ENCODE results near the gene NUBPL.
"Not testable (repeated sequence)": the region's sequence is repeated elsewhere in the genome, so short reads cannot be mapped to it uniquely, and the experiment has no call there.

Gene NUBPL

DNA sequence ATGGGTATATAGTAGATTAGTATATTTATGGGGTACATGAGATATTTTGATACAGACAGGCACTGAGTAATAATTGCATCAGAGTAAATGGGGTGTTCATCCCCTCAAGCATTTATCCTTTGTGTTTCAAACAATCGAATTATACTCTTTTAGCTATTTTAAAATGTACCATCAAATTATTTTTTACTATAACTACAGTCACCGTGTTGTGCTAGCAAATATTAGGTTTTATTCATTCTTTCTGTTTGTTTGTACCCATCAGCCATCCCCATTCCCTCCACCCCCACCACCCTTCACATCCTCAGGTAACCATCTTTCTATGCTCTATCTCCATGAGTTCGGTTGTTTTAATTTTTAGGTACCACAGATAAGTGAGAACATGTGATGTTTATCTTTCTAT lies 115.8 kb downstream of the NUBPL start:
- DNase-seq (ENCODE audit: low spot score), result no peak

DNA sequence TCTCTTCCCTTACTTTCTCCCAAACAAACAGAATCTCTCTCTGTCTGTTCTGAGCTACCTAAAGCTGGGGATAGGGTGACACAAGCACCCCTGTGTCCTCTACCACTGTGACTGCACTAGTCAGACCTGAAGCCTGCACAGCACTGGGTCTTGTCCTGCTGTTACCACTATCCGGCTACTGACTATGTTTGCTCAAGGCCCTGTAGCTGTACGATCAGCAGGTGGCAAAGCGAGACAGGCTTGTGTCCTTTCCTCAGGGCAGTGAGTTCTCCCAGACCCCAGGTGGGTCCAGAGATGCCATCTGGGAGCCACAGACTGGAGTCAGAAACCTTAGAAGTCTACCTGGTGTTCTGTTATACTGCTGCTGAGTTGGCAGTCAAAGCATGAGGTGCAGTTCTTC lies 116.4 kb downstream of the NUBPL start:
- no peak for DNase-seq (ENCODE audit: low spot score)

DNA sequence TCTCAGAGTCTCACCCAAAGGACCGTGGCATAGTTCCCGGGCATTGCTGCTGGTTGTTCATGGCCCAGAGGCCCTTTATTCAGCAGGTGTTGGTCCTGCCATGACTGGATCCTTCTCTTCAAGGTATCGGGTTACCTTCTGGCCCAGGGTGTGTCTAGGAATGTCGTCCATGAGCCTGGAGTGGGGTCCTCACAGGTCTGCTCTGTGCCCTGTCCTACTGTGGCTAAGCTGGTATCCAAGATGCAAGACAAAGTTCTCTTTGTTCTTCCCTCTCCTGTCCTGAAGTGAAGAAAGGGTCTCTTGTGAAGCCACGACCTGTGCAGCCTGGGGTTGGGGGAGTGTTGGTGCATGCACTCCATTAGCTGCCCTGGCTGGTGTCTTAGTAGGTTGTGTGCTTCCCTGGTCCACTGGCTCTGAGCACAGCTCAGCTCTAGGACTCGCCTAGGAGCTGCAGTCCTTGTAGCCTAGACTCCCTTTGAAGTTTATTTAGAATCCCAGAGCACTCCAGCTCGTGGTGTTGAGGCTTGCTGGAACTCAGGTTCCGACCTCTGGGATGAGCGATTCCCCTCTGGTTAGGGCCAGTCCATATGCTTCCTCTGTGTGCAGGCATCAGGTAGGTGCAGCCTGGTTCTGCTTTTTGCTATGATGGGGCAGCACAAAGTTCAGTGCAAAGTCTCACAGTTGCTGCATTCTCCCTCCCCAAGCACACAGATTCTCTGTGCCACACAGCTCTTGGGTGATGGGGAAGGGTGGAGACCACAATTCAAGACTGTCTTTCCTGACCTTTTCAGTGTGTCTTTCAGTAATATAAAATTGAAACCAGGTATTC lies 117.4 kb downstream of the NUBPL start:
- no peak for DNase-seq (ENCODE audit: low spot score)

DNA sequence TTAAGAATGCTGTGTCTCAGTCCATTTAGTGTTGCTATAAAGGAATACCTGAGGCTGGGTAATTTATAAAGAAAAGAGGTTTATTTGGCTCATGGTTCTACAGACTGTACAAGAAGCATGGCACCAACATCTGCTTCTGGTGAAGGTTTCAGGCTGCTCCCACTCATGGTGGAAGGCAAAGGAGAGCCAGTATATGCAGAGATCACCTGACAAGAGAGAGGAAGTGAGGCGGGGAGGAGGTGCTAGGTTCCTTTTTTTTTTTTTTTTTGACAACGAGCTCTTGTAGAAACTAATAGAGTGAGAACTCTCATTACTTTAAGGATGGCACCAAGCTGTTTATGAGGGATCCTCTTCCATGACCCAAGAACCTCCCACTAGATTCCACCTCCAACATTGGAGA lies 121.6 kb downstream of the NUBPL start:
- no peak for DNase-seq (ENCODE audit: low spot score)

- no peak for DNase-seq (ENCODE audit: low spot score)
These were observed 126.5 kb downstream of the NUBPL start for GRCh38 chr14:31687726-31688125.

- no peak for DNase-seq (ENCODE audit: low spot score)
These were observed 128.9 kb downstream of the NUBPL start for GRCh38 chr14:31690056-31690455.

DNA sequence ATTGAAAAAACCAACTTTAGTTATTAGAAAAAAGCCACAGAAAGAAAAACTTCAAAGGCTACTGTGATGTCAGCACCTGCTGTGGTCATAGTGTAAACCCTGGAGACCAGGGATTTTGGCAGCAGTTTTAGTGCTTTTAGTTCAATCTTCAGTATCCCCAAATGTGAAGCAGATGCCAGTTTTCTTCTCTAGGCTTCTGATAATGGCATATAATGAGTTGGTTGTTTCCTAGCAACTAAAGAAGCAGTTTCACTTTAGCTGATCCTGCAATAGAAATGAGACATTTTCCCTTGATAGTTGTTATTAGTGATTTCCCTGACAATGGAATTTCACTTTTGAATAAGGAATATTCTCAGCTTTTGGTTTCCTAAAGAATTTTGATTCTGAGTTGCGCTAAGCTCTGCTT lies 131.2 kb downstream of the NUBPL start:
- peak; percentile 15 for DNase-seq (ENCODE audit: low spot score)

DNA sequence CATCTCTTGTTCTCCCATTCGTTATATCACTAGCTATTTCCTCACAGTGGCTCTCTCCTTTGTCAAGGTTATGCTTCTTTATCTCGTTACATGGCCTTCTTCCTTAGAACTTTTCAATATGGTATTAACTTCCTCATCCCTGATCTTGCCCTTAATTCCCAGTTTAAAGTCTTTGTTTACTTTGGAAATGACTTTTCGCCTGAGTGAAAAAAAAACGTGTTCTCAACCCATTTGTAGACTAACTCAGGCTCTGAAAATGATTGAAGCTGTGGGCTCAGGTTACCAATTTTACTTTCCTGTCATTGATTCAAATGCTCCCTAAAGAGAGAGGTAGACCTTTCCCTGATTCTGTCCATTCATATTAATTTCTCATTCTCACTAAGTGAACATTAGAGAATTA lies 135.2 kb downstream of the NUBPL start:
- DNase-seq (ENCODE audit: low spot score), result no peak

- DNase-seq (ENCODE audit: low spot score), result no peak
These were observed 138.6 kb downstream of the NUBPL start for GRCh38 chr14:31699809-31700208.

- DNase-seq (ENCODE audit: low spot score), result no peak
These were observed 139.3 kb downstream of the NUBPL start for GRCh38 chr14:31700282-31701074.

GRCh38 chr14:31702130-31702529 lies 140.9 kb downstream of the NUBPL start:
- DNase-seq (ENCODE audit: low spot score), result no peak

- DNase-seq (ENCODE audit: low spot score), result no peak
These were observed 141.9 kb downstream of the NUBPL start for GRCh38 chr14:31703056-31703455.

- DNase-seq (ENCODE audit: low spot score), result no peak
These were observed 144.5 kb downstream of the NUBPL start for GRCh38 chr14:31705731-31706130.

DNA sequence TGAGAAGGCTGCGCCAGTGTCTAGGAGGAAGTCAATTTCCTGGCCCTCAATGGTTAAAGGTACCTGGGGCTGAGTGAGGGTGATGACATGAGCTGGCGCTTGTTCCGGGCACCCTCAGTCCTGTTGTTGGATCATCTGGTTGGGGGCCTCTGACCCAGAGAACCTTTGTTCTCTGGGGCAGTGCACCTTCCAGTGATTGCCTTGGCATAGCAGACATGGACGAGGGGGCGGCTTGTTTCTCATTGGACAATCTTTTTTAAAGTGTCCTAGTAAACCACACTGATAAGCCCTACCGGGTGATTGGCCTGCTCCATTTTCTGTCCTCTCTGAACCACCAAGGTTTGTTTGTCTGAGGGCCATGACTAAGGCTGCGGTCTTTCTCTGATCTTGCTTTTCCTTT lies 147.5 kb downstream of the NUBPL start:
- DNase-seq (ENCODE audit: low spot score), result not testable (repeated sequence)

DNA sequence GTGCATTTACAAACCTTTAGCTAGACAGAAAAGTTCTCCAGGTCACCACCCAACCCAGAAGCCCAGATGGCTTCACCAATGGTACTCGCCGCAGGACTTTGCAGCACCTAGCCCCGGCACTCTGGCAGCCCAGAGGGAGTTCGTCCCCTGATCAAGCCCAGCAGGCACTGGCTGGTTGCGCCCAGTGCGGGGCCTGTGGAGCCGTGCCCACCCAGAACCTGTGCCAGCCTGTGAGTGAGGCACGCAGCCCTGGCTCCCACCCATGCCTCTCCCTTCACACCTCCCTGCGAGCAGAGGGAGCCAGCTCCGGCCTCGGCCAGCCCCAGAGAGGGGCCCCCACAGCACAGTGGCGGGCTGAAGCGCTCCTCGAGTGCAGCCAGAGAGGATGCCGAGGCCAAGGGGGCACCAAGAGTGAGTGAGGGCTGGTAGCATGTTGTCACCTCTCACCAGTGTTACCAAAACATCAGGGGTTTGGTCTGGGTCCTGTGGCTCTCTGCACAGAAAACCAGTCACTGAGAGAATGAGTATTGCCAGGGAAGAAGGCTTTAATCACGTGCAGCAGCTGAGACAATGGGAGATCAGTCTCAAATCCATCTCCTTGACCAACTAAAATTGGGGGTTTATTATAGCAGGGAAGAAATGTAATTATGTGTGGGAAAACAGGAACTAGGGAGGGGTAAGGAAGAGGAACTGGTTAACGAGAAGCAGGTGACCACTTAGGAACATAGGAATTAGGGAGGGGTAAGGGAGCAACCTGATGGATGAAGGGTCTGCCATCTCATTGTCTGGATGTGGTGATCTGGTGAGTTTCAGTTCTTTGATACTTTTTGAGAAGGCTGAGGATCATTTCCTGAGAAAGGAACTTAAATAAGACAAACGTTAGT lies 151.3 kb downstream of the NUBPL start:
- no peak for DNase-seq (ENCODE audit: low spot score)

GRCh38 chr14:31716208-31716607 lies 155.0 kb downstream of the NUBPL start:
- DNase-seq (ENCODE audit: low spot score), result no peak

- no peak for DNase-seq (ENCODE audit: low spot score)
These were observed 156.3 kb downstream of the NUBPL start for GRCh38 chr14:31717294-31718085.

GRCh38 chr14:31718585-31718984 lies 157.4 kb downstream of the NUBPL start:
- DNase-seq (ENCODE audit: low spot score), result no peak

DNA sequence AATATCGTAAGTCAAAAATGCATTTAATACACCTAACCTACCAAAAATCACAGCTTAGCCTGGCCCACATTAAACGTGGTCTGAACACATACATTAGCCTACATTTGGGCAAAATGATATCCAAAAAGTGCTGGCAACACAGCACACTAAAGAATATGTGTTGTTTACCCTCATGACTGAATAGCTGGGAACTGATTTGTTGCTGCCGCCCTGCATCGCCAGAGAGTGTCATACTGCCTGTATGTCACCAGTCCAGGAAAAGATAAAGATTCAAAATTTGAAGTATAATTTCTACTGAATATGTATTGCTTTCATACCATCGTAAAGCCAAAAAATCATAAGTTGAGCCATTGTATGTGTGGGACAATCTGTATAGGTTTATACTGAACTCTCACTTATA lies 157.8 kb downstream of the NUBPL start:
- no peak for DNase-seq (ENCODE audit: low spot score)

DNA sequence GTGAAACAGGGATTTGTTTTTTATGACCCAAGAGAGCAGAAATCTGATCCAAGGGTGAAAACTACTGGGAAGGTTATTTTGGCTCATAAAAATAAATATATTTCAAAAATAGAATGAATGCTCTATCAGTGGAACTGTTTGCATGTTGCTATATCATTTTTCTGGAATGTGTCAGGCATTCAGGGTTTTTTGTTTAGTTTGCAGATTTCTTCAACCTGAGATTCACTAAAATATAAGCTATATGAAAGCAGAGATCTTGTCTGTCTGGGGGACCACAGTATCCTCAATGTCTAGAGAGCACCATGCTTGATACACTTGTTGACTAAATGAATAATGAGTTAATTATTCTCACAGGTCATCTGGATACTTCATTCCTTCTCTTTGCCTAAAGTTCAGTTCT lies 165.1 kb downstream of the NUBPL start:
- no peak for DNase-seq (ENCODE audit: low spot score)

GRCh38 chr14:31727797-31728196 lies 166.6 kb downstream of the NUBPL start:
- DNase-seq (ENCODE audit: low spot score), result no peak

DNA sequence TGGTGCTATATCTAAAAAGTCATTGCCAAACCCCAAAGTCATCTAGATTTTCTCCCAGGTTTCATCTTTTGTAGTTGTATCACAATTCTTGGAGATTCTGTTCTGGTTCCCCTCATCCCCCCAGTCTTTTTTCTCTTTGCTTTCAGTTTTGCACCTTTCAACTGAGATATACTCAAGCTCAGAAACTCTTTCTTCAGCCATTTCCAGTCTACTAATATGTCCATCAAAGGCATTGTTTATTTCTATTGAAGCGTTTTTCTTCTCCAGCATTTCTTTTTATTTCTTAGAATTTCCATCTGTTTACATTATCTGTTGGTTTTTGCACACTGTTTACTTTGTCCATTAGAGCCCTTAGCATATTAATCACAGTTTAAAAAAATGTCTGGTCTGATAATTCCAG lies 179.5 kb downstream of the NUBPL start:
- DNase-seq (ENCODE audit: low spot score), result no peak
